Daoy (cell line): ENCODE results near the gene SFXN1. TPM values are rescaled to one million over a fixed set of nuclear protein-coding genes. Genes with fewer than 3 reads are reported as not detected.

ENCODE experiments used
- DNase-seq: peaks from one replicate; pipeline ENCODE4 v3.0.0-alpha.2; 2015; ENCODE audit warnings: low read depth
- total RNA-seq: library from RNA; depleted of rRNA; stranded (reverse); fragments of >200 nt; shearing (Covaris generic); gene quantifications from 2 replicates; pipeline ENCODE4 v1.2.3, GENCODE V29; 2014; rRNA removed

The SFXN1 gene
- total RNA-seq, 1 experiment from 2014 or later: 139 TPM

DNA sequence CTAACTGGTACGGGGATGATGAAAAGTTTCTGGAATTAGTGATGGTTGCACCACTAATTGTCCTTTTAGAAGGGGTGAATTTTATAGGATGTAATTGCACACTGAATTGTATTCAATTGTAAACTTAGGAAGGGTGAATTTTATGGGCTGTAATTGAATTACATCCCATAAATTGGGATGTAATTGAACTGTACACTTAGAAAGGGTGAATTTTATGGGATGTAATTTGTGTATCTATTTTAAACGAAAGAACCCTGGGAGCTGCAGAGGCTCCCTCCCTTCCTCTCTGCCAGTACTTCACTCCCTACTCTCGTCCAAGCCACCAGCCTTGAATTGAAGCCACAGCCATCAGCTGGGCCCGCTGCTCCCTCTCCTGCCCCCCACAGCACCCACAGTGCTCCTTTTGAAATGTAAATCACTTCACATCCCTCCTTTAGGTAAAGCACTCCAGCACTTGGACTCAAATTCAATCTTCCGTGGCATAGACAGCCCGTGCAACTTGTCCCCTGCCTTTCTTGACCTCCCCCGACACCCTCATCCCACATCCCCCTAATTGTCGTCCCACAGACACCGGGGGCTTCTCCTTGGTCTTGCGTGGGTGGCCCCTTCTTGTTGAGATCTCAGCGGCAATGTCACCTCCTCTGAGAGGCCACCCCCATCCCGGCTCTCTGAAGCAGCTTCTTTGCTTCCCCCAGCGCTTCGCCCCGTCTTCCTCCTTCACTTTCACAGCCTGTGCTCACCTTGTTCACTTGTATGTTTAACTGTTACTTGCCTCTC is 95.3 kb downstream of the SFXN1 start:
- no peak for DNase-seq

DNA sequence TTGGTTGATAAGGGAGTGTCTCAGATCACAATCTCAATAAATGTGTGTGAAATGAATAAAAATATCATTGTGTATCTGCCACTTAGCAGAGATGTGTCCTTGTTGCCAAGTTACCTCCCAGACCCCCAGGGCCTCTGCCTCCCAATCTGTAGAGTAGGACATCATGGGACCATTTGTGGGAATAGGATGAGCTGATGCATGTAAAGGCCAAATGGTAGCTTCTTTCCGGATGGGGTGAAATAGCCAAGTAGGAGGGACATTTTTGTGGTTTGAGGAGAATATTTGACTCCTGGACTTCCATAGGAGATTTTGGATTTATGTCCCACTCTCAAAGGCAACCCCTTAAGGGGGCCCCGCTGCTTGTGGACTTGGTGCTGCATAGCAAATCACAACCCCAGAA is 96.9 kb downstream of the SFXN1 start:
- DNase-seq: no peak

DNA sequence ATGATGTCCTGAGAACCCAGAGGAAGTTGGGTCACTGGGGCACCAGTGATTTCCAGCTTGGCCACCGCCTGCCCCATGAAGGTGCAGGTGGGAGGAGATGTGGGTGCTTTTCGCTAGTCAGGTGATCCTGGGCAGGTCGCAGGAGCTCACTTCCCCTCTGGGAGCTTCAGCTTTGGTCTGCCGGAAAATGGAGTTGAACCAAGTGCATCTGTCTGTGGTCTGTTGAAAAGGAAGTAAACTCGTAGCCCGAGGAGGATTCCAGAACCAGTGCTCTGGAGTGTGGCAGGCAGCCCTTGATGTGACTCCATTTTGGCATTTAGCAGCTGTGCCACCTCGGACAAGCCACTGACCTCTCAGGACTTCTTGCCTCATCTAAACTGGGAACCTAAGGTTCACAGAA is 97.7 kb downstream of the SFXN1 start:
- DNase-seq: no peak

DNA sequence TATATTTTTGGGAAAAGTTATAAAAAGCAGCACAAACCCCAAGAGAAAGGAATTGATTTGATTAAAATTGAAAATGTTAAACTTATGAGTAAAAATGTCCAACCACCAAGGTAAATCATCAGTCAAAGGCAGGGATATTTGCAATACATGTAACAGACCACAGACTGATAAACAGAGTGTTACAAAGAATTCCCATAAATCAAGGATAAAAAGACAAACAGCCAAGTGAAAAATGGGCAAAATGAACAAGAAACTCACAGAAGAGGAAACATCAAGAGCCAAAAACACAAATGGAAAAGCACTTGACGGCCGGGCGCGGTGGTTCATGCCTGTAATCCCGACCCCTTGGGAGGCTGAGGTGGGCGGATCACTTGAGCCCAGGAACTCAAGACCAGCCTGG is 98.2 kb downstream of the SFXN1 start:
- no peak for DNase-seq

Other genes with a start within 250 kb of the SFXN1 start
- gene DRD1, start 34.4 kb upstream of the SFXN1 start, total RNA-seq: 0.06 TPM in 2 replicates
- 0.29 and 1.0 TPM in 2 replicates for gene HRH2, start 179.5 kb downstream of the SFXN1 start, total RNA-seq